Esophagus muscularis mucosa (tissue), 4 donors: ENCODE results near the gene RNF40.

Experiments used
- EP300 ChIP-seq: sonication (generic); formaldehyde crosslinking; IDR thresholded peaks from one replicate; pipeline ENCODE4 v1.6.1; 2017; ENCODE audit warnings: antibody characterized with exemption
- POLR2AphosphoS5 ChIP-seq, 2 donors: sonication (generic); formaldehyde crosslinking; IDR thresholded peaks; one replicate each; pipeline ENCODE4 v1.6.1; 2017; ENCODE audit warnings: antibody characterized with exemption in 2 of 2
- TF ChIP-seq, protein P1 (sequence below), 3 experiments: fragments of 200-600 bp in 2 of 3; fragments of 450-650 bp in 1 of 3; sonication (generic) in 2 of 3; IDR thresholded peaks; one replicate each; pipeline ENCODE4 v1.5.1; 2017 to 2019; ENCODE audit warnings: antibody characterized with exemption in 3 of 3, mild to moderate bottlenecking in 2 of 3, moderate library complexity in 1 of 3

DNA sequence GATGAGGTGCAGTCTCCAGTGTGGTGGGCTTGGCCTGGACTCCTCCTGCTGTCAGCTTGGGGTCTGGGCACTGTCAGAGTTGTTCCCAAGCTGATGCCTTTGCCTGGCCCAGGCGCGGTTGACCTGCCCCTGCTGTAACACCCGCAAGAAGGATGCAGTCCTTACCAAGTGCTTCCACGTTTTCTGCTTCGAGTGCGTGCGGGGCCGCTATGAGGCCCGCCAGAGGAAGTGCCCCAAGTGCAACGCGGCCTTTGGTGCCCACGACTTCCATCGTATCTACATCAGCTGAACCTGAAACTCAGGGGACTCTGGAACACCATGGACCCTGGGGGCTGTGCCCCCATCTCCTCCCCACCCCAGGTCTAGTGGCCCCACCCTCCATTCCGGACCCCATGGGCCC is 11.7 kb downstream of the RNF40 start:
- TF ChIP-seq, protein P1, sequence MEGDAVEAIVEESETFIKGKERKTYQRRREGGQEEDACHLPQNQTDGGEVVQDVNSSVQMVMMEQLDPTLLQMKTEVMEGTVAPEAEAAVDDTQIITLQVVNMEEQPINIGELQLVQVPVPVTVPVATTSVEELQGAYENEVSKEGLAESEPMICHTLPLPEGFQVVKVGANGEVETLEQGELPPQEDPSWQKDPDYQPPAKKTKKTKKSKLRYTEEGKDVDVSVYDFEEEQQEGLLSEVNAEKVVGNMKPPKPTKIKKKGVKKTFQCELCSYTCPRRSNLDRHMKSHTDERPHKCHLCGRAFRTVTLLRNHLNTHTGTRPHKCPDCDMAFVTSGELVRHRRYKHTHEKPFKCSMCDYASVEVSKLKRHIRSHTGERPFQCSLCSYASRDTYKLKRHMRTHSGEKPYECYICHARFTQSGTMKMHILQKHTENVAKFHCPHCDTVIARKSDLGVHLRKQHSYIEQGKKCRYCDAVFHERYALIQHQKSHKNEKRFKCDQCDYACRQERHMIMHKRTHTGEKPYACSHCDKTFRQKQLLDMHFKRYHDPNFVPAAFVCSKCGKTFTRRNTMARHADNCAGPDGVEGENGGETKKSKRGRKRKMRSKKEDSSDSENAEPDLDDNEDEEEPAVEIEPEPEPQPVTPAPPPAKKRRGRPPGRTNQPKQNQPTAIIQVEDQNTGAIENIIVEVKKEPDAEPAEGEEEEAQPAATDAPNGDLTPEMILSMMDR (IDR thresholded peaks at IDR 0.05) = no peak
- TF ChIP-seq EP300 = no peak
- TF ChIP-seq POLR2AphosphoS5 (IDR thresholded peaks at IDR 0.05) = no peak
